NB4 (cell line): ENCODE results near the gene KLK5.

Source experiments
- DNase-seq: peaks from one replicate; pipeline ENCODE4 v3.0.0; 2010; ENCODE audit warnings: low read depth
- H3K4me3 ChIP-seq: one replicate; pipeline ENCODE4 v1.5.1; 2011; ENCODE audit warnings: mild to moderate bottlenecking, low read depth, low read length, moderate library complexity
- MYC ChIP-seq: IDR thresholded peaks from 2 replicates; pipeline ENCODE4 v1.6.1; 2011; ENCODE audit warnings: low read depth, low read length
- POLR2A ChIP-seq: IDR thresholded peaks from 2 replicates; pipeline ENCODE4 v1.6.1; 2011; ENCODE audit warnings: mild to moderate bottlenecking; ENCODE audit not compliant: insufficient read length; ENCODE audit errors: extremely low read depth
- TF ChIP-seq, protein P1 (sequence below): IDR thresholded peaks from one replicate; pipeline ENCODE4 v1.5.1; 2012; ENCODE audit warnings: low read depth, low read length
- TF ChIP-seq, protein P2 (sequence below): IDR thresholded peaks from 2 replicates; pipeline ENCODE4 v1.6.1; 2011; ENCODE audit warnings: low read depth, low read length

The KLK5 gene

DNA sequence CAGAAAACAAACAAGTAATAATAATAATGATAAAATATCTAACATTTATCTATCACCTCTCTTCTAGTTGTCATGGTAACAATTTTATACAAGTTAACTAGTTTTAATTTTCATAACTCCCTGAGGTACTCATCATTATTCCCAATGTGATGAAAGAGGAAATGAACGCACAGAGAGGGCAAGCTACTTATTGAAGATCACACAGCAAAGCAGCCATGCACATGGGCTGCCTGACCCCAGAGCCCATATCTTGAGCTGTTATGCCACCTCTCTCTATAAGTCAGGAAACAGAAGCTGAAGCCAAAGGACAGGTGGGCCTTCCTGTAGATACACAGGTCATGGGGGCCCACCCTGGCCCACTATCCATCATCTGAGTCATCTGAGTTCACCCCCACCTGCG, 36.8 kb downstream of the KLK5 start:
- TF ChIP-seq, protein P1, sequence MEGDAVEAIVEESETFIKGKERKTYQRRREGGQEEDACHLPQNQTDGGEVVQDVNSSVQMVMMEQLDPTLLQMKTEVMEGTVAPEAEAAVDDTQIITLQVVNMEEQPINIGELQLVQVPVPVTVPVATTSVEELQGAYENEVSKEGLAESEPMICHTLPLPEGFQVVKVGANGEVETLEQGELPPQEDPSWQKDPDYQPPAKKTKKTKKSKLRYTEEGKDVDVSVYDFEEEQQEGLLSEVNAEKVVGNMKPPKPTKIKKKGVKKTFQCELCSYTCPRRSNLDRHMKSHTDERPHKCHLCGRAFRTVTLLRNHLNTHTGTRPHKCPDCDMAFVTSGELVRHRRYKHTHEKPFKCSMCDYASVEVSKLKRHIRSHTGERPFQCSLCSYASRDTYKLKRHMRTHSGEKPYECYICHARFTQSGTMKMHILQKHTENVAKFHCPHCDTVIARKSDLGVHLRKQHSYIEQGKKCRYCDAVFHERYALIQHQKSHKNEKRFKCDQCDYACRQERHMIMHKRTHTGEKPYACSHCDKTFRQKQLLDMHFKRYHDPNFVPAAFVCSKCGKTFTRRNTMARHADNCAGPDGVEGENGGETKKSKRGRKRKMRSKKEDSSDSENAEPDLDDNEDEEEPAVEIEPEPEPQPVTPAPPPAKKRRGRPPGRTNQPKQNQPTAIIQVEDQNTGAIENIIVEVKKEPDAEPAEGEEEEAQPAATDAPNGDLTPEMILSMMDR = no peak
- no peak for TF ChIP-seq MYC
- TF ChIP-seq, protein P2, sequence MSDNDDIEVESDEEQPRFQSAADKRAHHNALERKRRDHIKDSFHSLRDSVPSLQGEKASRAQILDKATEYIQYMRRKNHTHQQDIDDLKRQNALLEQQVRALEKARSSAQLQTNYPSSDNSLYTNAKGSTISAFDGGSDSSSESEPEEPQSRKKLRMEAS = no peak
- no peak for TF ChIP-seq POLR2A
- no peak for DNase-seq
- H3K4me3 ChIP-seq = no peak overlapping the region

GRCh38 chr19:50912727-50913716, 39.8 kb downstream of the KLK5 start:
- no peak for TF ChIP-seq MYC
- TF ChIP-seq, protein P1 = no peak
- no peak for TF ChIP-seq POLR2A
- TF ChIP-seq, protein P2 = no peak
- H3K4me3 ChIP-seq = no peak overlapping the region
- DNase-seq = no peak

DNA sequence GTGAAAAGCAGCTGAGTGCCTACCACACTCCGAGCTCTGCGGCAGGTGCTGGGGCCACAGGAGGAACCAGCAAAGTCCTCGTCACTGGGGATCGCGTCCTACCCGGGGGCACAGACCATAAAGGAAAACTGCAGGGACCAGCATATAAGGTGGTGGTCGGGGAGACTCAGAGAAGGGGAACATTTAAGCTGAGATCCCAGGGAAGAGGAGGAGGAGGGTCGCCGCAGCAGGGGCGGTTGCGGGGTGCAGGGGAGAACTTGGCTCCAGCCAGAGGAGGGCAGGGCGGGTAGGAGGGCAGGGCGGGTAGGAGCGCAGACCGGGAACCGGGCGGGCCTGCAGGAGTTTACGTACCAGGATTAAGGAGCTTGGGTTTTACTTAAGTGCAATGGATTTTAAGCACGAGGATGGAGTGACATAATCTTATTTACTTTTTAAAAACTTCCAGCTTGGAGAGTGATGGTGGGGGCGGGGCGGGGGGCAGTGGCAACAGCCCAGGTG, 40.7 kb downstream of the KLK5 start:
- no peak for DNase-seq
- H3K4me3 ChIP-seq = no peak overlapping the region
- TF ChIP-seq, protein P2 = no peak
- no peak for TF ChIP-seq MYC
- TF ChIP-seq, protein P1 = no peak
- no peak for TF ChIP-seq POLR2A

DNA sequence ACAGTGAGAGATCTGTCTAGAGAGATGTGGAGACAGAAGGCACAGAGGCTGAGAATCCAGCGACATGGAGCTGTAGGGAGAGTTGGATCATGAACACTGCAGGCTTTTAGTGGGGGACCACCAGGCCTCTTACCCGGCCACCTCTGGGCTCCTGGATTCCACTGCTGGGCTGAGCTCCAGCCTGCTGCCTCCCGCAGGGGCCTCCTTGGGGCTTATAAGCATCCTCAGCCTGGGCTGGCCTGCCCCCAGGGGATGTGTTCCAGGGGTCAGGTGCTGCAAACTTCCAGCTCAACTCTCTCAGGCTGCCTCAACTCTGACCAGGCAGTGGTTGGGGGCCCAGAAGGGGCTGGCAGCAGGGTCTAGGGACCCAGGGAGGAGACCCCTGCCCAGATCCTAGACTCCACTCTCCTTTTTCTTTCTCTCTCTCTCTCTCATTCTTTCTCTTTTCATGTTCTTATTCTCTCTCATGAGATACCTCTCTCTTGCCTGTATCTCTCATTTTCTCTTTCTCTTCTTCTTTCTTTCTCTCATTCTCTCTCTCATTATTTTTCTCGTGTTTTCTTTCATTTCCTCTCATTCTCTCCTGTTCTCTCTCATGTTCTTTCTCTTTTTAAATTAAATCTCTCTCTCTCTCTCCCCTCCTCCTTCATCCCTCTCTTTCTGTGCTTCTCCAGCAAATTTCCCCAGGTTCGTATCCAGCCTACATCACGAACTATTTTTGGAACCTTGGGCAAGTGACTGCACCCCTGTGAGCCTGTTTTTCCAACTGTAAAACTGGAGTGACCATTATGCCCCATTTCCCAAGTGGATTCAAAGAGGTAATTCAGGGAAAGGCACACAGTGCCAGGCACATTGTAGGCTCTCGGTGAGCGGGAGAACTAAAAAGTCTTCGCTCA, 41.4 kb downstream of the KLK5 start, which contains the start of gene KLK4:
Gene KLK4, minus strand, starts transcription at position 190 of the 896 bp plus-strand sequence. CDS start 657 bp downstream, outside the sequence.
- H3K4me3 ChIP-seq = no peak within 1 kb of the TSS

GRCh38 chr19:50910722-50911121, 42.1 kb downstream of the KLK5 start:
- no peak overlapping the region for H3K4me3 ChIP-seq
- no peak for DNase-seq
- TF ChIP-seq, protein P1 = no peak
- TF ChIP-seq, protein P2 = no peak
- TF ChIP-seq MYC = no peak
- TF ChIP-seq POLR2A = no peak

More for the DNA sequence above, 41.4 kb downstream of the KLK5 start, which contains the start of gene KLK4:
- no peak for DNase-seq
- TF ChIP-seq, protein P1 = no peak
- no peak for TF ChIP-seq MYC
- TF ChIP-seq, protein P2 = no peak
- no peak for TF ChIP-seq POLR2A
